ENCODE measurements around the gene STAC.

Gene STAC, protein sequence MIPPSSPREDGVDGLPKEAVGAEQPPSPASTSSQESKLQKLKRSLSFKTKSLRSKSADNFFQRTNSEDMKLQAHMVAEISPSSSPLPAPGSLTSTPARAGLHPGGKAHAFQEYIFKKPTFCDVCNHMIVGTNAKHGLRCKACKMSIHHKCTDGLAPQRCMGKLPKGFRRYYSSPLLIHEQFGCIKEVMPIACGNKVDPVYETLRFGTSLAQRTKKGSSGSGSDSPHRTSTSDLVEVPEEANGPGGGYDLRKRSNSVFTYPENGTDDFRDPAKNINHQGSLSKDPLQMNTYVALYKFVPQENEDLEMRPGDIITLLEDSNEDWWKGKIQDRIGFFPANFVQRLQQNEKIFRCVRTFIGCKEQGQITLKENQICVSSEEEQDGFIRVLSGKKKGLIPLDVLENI

DNA sequence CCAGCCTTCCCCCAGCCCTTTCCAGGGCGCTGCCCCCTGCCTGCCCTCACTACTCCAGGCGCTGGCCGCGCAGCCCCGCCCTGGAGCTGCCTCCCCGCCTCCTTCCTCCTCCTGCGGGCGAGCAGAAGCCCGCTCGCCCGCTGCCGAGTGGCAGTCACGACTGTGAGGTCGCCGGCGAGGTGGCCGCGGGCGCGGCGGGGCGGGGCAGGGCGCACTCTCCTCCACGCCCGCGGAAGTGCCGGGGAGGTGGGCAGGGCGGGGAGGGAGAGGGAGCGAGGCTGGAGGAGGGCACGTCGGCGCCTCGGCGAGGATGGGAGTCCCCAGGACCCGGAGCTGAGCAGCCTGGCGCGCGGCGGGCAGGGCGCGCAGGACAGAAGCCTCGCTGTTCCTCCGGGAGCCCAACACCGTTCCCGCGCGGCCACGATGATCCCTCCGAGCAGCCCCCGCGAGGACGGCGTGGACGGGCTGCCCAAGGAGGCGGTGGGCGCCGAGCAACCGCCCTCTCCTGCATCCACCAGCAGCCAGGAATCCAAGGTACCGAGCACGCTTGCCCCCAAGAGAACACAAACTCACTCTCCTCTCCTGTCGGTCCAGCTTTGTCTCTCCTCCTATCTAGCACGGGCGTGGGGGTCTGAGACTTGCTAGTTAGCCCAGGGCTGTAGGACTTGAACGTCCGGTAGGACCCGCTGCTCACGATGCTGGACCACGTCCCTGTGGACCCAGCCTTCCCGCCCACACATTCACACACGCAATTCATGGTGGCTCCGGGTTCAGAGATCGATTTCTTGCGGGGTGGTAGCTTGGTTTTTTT, at the start of gene STAC:
Gene STAC, plus strand, starts transcription at position 284 of the 811 bp plus-strand sequence. Its CDS starts 140 bp downstream, at position 424.
- DNase-seq (ENCODE audit: low read depth): peak; percentile 61

DNA sequence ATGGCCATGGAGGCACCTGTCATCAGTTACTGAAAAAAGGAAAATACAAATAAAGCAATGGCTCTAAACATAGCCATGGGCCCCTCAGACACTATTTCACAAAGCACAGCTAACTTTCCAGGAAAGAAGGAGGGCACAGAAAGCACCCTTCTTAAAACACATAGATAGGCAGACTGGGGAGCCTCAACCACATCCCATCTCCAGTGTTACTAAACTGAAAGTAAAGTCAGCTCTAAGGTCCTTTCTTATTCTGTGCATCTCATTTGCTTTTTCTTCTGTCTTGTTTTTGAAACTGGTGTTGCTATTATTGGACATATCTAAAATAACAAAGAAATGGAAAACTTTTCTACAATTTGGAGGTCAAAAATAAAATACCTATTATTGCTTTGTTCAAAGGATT, 48.2 kb upstream of the STAC start:
- DNase-seq (ENCODE audit: low read depth): no peak

DNA sequence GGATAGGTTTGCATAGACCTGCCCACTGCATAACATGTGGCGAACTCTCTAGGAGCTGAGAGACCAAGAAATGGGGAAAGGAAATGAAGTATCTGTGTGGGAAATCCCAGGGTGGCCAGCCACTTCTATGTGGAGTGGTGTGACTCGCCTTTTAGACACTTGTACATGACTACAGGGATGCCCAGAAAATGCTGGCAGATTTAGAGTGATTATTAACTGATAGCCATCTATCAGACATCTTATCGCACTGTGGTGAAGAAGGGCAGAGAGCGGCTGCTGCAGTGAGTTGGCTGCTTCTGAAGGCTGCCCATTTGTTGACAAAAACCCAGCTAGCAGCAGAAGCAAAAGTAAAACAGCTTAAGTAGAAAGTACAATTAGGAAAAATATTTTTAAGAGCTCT, 18.1 kb upstream of the STAC start:
- peak; percentile 62 for DNase-seq (ENCODE audit: low read depth)

DNA sequence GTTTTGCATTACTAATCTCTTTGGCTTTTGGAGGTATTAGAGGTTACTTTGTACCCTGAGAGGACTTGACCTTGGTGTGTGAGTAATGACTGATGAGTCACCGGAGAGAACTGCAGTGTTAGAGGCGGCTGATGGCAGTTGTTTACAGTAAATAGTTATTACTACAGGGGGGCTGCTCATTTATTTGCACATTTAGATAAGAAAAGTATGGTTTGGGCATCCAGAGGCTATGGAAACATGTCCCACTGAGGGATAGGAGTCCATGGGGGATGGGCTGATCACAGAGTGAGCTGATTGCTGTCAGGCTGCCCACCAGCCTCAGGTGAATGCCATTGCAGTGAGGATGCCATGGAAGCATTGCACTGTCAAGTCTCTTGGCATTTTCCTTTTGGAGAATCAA, 17.3 kb upstream of the STAC start:
- DNase-seq (ENCODE audit: low read depth): peak; percentile 72

DNA sequence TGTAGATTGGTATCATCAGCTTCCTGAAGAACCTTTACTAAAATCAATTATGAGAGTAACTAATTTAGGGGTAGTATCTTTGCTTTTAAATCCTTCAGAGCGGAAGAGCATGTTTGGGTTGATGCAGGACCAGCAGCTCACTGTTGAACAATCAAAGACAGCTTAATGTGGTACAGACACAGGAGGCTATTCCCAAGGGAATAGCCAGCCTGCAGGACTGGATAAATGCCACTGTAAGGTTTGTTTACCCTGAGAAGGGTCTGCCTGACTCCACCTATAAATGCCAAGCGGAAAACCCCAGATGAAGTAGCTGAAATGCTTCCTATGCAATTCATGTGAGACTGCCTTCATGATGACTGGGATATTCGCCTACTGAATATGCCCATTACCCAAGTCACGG, 16.0 kb upstream of the STAC start:
- no peak for DNase-seq (ENCODE audit: low read depth)

GRCh38 chr3:36365829-36366228, 14.5 kb upstream of the STAC start:
- DNase-seq (ENCODE audit: low read depth): no peak

GRCh38 chr3:36366308-36366707, 14.0 kb upstream of the STAC start:
- no peak for DNase-seq (ENCODE audit: low read depth)

- DNase-seq (ENCODE audit: low read depth): no peak
Measured at GRCh38 chr3:36367912-36368573, 12.3 kb upstream of the STAC start.

DNA sequence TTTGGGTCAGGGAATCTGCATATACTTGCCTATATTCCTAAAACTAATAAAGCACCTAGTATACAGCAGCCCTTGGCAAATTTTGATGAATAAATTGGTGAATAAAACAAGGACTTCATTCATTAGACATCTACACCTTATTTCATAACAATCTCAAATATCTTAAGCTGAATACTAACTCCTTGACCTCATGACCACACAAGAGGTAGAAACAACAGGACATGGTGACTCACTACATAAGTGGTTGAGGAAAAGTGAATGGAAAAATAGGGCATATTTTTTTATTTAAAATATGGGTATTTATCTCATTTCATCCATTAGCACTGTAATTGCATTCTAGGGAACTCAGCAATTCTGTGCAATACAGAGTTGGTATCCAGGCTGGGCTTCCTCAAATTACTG, 7.8 kb upstream of the STAC start:
- DNase-seq (ENCODE audit: low read depth): peak; percentile 45

DNA sequence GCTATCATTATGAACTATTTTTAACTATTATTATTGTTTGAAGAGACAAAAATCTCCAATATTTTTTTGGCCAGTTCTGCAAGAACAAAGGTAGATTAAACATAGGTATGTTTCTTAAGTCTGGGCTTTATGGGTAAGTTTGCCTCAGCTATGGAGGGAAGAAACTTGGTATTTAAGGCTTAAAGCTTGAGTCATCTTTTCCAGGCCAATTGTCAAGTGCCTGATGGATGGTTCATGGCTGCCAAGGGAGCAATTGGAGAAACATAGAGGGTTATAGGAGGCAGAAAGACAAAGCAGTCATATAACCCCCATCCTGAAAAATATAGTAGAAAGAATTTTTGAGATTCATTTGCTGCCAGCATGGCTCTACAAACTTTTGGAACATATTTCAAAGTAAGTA, 7.2 kb upstream of the STAC start:
- peak; percentile 72 for DNase-seq (ENCODE audit: low read depth)

GRCh38 chr3:36373666-36374065, 6.6 kb upstream of the STAC start:
- peak; percentile 46 for DNase-seq (ENCODE audit: low read depth)

GRCh38 chr3:36379872-36380220, 458 bp upstream of the STAC start:
- no peak for DNase-seq (ENCODE audit: low read depth)

GRCh38 chr3:36381311-36381956, 1.1 kb downstream of the STAC start:
- DNase-seq (ENCODE audit: low read depth): peak; percentile 41

DNA sequence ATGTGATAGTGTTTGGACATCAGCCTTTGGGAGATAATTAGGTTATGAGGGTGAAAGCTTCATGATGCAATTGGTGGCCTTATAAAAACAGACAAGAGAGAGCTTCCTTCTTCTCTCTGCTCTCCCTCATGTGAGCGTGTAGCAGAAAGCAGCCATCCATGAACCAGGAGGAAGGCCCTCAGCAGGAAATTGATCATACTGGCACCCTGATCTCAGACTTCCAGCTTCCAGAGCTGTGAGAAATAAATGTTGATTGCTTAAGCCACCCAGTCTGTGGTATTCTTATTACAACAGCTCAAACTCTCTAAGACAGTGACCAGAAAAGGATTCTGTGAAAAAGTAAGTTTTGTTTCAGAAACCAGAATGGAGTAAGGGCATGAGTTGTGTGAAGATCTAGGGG, 13.3 kb downstream of the STAC start:
- DNase-seq (ENCODE audit: low read depth): peak; percentile 37

DNA sequence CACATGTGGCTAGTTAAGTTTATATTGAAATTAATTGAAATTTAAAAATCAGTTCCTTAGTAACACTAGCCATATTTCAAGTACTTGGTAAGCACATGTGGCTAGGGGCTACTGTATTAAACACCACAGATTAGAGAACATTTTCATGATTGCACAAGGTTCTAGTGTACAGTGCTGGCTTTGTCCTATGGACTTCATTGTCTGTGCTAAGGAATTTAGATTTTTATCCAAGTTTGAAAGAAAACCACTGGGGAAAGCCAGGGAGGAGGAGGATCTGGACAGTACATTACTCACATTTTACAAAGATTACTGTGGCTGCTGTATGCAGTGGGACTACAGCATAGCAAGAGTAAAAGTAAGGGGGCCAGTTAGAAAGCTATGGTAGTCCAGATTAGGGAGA, 13.9 kb downstream of the STAC start:
- peak; percentile 58 for DNase-seq (ENCODE audit: low read depth)

- DNase-seq (ENCODE audit: low read depth): no peak
Measured at GRCh38 chr3:36397841-36398240, 17.5 kb downstream of the STAC start.

DNA sequence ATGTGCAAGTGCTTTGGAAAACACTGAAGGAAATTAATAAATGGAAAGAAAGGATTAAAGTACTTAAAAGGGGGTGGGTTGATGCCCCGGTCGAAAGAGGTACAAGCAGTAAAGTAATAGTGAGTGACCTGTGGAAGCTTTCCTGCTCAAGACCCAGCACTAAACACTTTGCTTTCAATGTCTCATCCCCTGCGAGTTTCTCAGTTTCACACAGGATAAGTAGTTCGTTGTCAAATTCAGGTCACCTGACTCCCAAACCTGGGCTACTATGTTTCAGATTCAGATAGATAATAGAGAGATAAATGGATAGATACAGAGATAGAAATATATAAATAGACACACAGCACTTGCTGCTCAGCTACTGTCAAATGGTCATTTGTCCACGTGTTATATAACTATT, 19.6 kb downstream of the STAC start:
- no peak for DNase-seq (ENCODE audit: low read depth)

DNA sequence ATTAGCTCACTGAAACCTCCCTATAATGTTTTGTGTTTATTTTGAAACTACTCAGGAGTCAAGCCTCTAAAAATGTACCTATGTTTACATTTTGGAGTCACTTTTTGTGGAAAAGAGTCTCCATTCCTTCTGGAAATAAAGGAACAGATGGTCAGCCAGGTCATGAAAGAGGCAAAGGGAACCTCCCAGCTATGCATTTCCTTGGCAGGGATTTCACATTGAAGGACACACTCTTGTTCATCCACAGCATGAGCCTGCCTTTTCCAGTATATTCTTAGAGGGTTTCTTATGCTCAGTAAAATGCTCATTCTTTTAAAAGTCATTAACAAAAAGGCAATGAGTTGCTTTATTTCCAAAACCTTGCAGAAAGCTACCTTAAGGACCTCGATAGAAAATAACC, 20.8 kb downstream of the STAC start:
- DNase-seq (ENCODE audit: low read depth): no peak

GRCh38 chr3:36403661-36404060, 23.4 kb downstream of the STAC start:
- DNase-seq (ENCODE audit: low read depth): no peak

- no peak for DNase-seq (ENCODE audit: low read depth)
Measured at GRCh38 chr3:36405190-36405589, 24.9 kb downstream of the STAC start.

GRCh38 chr3:36408146-36408545, 27.8 kb downstream of the STAC start:
- DNase-seq (ENCODE audit: low read depth): peak; percentile 14

DNA sequence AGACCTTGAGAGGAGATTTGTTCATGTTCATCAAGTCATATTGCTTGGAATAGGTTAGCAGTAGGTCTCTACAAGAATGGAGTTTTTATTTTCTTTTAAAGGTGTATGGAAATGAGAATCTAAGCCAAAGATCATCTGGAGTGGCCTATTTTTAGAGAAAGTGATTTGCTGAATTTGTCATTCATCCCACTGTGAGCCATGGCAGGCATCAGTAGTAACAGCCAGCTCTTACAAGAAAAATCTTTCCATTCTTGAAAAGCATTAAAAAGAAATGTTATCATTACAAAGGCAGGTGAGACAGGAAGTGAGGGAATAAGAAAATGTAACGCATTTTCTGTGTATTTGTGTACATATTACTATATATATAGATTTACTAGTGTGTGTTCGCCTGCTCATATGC, 29.6 kb downstream of the STAC start:
- DNase-seq (ENCODE audit: low read depth): no peak
